Erythroblast (primary cell): ENCODE measurements around the gene SLC17A4.

ENCODE experiments used
- GATA1 ChIP-seq: IDR thresholded peaks from 2 replicates; pipeline ENCODE4 v1.6.1; 2011; ENCODE audit warnings: low read depth, mild to moderate bottlenecking, control low read depth, low read length, moderate library complexity
- POLR2A ChIP-seq: IDR thresholded peaks from 2 replicates; pipeline ENCODE4 v1.6.1; 2011; ENCODE audit warnings: mild to moderate bottlenecking, low read length

DNA sequence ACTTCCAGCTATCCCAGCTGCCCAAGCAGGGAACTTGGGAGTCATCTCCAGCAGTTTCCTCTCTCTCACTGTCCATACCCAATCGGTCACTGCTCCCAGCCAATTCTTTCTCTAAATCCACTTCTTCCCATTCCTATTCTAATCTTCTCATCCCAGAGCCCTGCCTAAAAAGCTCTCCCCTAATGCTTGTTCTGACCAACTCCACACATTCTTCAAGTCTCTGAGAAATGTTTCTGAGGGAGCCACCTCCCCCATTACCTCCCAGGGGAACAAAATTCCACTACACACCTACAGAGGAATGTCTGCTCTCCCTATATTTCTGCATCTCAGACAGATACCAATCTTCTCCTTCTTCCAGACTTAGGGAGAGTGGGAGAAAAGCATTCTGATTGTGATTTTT is 14.0 kb downstream of the SLC17A4 start:
- TF ChIP-seq POLR2A, result no peak
- no peak for TF ChIP-seq GATA1
